HG03460 (cell line): ENCODE data around the gene CD99L2.
"Not testable (repeated sequence)": the region's sequence is repeated elsewhere in the genome, so short reads cannot be mapped to it uniquely, and the experiment has no call there.

Experiments
- ATAC-seq: cut with Tn5 transposase; IDR thresholded peaks from one replicate; pipeline ENCODE4 v1.9.1; 2021; ENCODE audit not compliant: unreplicated experiment

Gene CD99L2

DNA sequence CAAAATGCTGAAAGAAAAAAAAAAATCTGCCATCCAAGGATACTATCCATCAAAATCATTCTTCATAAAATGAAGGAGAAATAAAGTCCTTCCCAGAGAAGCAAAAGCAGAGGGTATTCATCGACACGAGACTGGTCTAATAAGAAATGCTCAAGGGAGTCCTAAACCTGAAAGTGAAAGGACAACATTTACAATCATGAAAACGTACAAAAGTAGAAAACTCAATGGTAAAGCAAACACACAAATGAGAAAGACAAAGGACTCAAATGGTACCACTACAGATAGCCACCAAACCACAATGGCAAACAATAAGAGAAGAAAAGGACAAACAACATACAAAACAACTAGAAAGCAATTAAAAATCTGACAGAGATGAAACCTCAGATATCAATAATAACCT is 41.0 kb downstream of the CD99L2 start:
- no peak for ATAC-seq

DNA sequence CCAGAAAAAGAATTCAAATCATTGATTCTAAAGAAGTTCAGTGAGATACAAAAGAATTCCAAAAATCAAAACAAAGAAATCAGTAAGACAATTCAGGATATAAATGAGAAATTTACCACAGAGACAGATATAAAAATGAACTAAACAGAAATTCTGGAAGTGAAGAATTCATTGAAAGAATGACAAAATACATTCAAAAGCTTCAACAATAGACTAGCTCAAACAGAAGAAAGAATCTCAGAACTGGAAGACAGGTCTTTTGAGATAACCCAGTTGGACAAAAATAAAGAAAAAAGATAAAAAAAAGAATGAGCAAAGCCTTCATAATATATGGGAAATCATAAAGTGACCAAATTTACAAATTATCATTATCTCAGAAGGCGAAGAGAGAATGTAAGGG is 41.7 kb downstream of the CD99L2 start:
- no peak for ATAC-seq

DNA sequence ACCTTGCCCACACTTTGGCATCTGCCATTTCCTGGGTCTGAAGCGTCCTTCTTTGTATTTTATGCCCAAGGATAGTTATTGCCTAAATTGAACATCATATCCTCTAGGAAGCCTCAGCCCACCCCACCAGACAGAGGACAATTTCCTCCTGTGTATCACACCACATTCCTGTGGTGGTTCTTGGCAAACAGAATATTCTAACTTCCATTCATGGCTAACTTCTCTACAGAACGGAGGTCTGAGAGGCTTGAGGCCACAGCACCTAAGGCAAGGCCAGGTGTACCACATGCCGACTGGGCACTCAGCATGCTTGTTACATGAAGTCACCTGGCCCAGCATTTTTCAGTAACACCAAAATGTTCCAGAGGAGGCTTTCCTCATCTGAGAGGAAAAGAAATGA is 42.4 kb downstream of the CD99L2 start:
- ATAC-seq, result no peak

DNA sequence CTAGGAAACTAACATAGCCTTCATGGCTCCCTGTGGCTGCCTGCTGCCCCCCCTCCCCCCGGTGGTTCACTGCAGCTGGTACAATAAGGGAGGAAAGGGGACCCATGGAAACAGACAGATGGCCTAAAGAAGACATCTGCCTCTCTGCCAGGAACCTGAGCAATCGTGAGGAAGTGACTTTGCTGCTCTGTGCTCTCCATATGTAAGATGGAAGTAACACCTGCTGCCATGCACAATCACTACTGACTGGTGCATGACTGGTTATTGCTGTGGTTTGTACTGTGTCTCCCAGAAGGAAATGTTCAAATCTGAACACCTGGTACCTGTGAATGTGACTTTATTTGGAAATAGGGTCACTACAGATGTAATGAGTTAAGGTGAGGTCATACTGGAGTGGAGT is 43.6 kb downstream of the CD99L2 start:
- no peak for ATAC-seq

DNA sequence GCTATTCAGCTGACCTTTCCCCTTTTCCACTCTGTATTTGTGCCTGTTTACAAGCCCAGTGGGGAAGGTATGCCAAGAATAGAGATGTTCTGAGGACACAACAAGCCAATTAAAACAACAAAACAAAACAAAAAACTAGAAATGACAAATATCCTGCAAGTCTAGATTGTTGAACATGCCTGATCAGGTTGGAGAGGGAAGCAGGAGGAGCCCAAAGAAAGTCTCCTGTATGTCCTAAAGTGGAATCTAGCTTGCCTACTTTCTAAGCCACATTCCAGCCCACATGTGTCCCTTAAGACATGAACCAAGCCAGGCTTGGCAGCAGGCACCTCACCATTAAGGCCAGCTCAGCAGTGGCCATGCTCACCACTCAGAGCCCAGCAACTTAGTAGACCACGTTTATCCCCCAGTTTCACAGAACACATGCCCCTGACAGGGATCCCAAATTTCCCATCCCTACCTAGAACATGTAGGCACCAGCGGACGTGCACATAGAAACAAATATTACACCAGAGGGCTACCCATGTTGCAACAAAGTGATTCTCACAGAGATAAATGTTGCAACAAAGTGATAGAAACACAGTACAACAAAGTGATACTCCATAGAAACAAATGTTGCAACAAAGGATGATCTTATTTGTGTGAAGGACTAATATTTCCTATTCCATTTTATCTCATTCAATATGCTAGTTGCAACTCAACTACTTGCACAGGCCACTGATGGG is 48.3 kb downstream of the CD99L2 start:
- no peak for ATAC-seq

DNA sequence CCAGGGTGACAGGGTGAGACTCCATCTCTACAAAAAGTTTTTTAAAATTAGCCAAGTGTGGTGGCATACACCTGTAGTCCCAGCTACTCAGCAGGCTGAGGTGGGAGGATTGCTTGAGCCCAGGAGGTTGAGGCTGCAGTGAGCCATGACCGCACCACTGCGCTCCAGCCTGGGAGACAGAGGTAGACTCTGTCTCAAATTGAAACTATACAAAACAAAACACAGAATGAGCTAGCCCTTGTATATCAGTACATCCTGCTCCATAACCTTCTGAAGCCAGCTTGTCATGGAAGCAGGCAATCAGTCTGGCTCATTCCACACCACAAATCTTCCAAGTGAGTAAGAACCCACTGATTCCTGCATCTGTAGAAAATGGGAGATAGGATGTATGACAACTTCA is 49.0 kb downstream of the CD99L2 start:
- peak; percentile 70 for ATAC-seq

DNA sequence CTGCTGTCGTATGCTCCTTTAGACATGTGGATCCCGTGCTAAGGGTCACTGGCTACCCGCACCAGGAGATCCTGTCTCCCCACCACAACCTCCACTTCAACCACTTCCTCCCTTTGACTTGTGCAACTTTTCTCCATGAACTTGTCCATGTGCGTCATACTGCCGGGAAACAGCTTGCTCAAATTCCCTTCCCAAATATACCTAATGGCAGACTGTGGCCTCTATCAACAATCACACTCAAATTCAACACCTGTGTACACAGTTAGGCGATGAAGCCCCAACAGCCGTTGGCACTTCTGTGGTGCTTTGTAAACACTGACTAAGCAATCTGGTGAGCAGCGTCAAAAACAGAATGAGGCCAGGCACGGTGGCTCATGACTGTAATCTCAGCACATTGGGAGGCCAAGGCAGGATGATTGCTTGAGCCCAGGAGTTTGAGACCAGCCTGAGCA is 49.5 kb downstream of the CD99L2 start:
- ATAC-seq, result peak; percentile 35

DNA sequence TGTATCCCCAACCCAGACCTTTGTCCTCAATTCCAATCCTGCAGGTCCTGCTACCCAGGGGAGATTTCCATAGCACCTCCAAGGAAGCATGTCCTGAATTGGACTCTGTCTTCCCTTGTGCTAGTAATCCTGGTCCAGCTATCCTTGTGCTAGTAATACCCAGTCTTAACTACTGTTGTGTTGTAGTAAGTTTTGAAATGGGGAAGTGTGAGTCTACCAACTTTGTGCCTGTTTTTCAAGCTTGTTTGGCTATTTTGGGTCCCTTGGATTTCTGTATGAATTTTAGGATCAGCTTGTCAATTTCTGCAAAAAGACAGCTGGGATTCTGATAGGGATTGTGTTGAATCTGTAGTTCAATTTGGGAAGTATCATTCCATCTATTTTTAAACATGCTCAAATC is 51.4 kb downstream of the CD99L2 start:
- ATAC-seq, result no peak

DNA sequence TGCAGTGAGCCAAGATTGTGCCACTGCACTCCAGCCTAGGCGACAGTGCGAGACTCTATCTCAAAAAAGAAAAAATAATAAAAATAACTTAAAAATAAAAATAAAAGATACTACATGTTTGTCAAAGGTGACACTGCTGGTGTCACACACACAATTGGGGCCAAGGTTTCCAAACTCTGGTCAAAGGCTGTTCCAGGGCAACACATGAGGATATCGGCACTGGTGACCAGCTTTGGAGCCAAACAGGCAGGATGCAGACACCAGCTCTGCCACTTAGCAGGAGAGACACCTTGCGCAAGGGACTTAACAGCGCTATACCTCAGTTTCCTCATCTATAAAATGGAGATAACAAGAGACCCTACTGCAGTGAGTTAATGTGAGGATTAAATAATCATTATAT is 52.3 kb downstream of the CD99L2 start:
- no peak for ATAC-seq

DNA sequence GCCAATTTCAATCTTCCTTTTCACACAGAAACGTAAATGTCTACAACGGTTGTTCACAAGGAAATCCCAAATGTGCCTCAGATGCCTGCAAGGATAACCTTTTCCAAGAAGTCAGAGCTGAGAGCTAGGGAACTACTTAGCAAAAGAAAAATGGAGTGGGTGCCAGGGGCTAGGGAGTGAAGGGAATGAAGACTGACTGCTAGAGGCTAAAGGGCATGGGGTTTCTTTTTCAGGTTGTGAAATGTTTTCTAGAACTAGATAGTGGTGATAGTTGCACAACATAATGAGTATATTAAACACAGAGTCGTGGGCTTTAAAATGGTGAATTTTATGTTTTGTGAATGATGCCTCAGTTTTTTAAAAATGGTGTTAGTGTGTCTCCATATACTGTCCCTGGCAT is 53.4 kb downstream of the CD99L2 start:
- ATAC-seq, result no peak

DNA sequence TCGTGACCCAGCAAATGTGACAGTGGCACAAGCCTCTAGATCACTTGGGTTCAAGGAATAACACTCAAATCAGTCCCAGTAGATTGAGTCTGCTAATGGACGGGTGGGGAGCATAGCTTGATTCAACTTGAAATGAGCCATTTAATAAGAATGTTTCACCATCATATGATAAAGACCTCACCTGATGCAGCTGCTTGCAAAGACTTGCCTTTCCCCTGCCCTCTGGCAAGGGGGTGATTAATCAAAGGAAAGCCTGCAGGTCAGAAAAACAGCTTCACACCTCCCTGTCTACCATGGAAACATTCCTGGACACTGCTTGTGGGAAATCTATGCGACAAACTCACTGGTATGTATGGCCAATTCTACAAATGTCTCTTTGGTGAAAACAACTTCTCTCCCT is 54.5 kb downstream of the CD99L2 start:
- no peak for ATAC-seq

DNA sequence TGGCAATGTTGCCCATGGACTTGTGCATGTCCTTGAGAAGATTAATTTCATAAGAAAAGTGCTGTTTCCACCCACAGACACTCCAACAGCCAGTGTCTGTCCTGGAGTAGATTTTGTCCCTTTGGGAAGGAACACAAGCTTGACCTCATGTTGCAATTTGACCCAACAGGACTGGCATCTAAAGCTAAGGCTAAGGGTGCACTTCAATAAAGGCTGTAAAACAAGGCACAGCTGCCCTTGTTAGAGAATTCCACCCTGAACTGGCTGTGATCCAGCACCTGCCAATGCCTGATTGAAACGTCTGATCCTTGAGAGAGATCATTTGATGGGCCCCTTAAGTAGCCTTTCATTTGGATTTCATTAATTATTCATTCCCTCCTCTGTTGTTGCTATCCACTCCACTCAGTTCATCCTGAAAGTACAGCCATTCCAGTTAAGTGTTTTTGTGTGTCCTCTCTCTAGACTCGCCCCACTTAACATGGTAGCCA is 56.2 kb downstream of the CD99L2 start:
- no peak for ATAC-seq

DNA sequence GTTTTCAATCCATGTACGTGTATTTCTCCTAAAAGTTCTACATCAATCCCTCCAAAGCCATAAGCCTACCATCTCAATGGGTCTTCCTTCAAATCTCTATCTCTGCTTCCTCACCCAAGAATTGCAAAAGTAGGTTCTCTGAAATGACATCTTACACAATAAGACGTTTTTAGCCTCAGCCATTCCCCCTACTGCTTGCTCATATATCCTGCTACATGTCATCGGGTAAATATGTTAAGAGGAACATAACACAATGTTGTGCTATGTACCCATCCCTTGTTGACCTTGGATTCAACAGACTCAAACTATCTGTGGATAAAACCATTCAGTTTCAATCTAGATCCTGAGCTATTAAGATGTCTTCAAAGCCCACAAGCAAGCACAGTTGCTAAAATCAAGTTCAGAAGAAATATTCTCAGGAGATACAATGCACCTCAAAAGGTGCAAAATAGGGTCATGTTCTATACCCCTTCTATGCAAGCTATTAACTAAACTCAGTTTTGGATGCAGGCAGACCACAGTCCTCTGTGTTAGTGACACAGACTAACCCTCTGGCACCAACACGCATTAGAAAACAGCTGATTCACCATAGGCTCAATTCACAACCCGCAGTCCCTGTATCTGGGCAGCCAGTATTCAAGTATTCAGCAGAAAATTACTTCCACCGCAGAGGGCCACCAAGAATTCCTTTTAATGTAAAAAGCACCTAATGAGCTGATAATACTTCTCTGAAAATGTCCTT is 56.8 kb downstream of the CD99L2 start:
- ATAC-seq, result no peak

DNA sequence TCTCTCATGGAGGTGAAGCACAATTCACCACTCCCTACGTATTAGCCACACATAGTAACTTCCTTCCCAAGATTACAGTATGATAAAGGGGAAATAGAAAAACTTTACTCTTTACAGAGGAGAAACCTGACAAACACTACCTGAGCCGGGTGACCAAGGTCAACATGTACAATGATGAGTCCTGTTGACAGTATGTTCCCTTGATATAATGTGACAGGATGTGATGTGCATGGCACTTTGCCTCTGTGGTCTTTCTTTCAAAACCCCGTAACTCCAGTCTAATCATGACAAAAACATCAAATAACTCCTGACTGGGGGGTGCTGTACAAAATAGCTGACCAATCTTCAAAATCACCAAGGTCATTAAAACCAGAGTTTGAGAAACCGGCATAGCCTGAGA is 60.6 kb downstream of the CD99L2 start:
- no peak for ATAC-seq

DNA sequence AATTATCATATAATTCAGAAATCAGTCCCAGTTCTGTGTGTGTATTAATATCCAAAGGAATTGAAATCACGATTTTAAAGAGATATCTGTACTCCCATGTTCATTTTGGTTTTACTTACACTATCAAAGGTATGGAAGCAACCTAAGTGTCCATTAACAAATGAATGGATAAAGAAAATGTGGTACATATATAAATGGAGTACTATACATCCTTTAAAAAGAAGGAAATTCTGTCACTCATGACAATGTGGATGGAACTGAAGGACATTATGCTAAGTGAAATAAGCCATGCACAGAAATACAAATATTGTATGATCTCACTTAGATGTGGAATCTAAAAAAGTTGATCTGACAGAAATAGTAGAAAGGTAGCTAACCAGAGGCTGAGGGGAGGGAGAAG is 63.8 kb downstream of the CD99L2 start:
- no peak for ATAC-seq

DNA sequence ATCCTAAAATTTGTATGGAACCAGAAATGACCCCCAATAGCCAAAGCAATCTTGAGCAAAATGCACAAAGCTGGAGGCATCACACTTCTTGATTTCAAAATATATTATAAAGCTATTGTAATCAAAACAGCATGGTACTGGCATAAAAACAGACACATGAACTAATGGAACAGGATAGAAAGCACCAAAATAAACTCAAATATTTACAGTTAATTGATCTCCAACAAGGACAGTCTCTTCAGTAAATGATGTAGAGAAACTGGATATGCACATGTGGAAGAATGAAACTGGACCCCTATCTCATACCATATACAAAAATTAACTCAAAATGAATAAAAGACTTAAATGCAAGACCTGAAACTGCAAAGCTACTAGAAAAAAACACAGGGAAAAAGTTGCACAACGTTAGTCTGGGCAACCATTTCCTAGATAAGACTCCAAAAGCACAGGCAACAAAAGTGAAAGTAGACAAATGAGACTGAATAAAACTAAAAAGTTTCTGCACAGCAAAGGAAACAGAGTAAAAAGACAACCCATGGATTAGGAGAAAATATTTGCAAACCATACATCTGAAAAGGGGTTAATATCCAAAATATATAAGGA is 64.9 kb downstream of the CD99L2 start:
- ATAC-seq, result no peak

DNA sequence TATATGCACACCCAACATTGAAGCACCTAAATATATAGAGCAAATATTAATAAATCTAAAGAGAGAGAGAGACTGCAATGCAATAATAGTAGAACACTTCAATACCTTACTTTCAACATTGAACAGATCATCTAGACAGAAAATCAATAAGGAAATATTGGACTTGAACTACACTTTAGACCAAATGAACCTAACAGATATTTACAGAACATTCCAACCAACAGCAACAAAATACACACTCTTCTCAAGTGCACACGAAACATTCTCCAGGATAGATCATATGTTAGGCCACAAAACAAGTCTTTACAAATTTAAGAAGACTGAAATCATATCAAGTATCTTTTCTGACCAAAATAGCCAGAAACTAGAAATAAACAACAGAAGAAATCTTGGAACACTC is 66.6 kb downstream of the CD99L2 start:
- no peak for ATAC-seq

DNA sequence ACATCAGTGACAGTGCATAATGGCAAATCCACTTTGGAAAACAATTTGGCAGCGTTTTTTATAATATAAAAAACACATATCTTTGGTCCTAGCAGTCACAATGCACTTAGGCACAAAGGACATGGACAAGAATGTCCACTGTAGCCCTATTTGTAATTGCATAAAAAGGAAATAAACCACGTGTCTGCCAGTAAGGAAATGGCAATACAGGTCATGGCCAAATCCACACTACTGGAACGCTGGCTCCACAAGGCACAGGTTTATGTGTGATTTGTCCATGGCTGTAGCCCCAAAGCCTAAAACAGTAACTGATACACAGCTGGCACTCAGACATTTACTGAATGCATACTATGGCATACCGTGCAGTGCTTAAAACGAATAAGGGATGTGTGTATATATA is 69.7 kb downstream of the CD99L2 start:
- no peak for ATAC-seq

DNA sequence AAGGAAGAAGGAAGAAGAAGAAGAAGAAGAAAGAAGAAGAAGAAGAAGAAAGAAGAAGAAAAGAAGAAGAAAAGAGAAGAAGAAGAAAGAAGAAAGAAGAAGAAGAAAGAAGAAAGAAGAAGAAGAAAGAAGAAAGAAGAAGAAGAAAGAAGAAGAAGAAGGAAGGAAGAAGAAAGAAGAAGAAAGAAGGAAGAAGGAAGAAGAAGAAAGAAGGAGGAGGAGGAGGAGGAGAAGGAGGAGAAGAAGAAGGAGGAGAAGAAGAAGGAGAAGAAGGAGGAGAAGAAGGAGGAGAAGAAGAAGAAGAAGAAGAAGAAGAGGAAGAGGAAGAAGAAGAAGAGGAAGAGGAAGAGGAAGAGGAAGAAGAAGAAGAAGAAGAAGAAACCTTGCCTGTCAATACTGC is 74.1 kb downstream of the CD99L2 start:
- ATAC-seq, result not testable (repeated sequence)

DNA sequence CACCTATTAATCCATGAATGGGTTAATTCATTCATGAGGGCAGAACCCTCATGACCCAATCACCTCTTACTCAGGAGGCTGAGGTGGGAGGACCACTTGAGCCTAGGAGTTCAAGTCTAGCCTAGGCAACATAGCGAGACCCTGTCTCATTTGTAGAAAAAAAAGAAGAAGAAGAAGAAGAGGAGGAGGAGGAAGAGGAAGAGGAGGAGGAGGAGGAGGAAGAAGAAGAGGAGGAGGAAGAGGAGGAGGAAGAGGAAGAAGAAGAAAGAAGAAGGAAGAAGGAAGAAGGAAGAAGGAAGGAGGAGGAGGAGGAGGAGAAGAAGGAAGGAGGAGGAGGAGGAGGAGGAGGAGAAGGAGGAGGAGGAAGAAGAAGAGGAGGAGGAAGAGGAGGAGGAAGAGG is 74.6 kb downstream of the CD99L2 start:
- ATAC-seq, result not testable (repeated sequence)

DNA sequence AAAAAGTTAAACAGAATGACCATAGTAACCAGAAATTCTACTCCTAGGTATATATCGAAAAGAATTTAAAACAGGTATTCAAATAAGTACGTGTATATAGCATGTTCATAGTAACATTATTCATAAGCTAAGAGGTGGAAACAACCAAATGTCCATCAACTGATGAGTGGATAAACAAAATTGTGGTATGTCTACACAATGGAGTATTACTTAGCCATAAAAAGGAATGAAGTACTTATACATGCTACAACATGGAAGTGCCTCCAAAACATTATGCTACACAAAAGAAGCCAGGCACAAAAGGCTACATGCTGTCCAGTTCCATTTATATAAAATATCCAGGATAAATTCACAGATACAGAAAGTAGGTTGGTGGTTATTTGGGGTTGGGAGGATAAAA is 76.5 kb downstream of the CD99L2 start:
- no peak for ATAC-seq

DNA sequence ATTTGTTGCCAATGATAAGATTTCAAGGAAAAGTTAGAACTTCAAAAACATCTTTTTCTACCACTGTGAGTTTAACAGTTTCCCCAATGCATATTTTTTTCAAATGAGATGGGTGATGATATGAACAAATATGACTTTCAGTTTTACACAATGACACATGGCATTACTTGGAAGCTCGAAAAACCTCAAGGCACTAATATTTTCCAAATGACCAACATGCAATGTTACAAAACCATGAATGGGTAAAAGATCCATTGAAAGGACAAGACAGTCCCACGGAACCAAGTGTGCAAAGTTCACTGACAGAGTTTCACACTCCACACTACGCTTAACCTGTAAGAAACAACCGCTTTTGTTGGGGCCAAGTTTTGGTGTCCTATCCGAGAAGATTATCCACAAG is 84.5 kb downstream of the CD99L2 start:
- ATAC-seq, result no peak
